WTC11 (cell line): ENCODE measurements around the gene PNMA6E. TPM values are rescaled to one million over a fixed set of nuclear protein-coding genes. Genes with fewer than 3 reads are reported as not detected.

Source experiments
- ATAC-seq: fragments of 200-7000 bp; cut with Tn5 transposase; 2 replicates; pipeline ENCODE4 v1.10.0; 2021; ENCODE audit warnings: mild to moderate bottlenecking, moderate library complexity
- CTCF ChIA-PET: fragments of 300-600 bp; sonication (Branson Sonifier 250); formaldehyde crosslinking; loops from one replicate; lab custom pipeline; 2021; ENCODE audit warnings: antibody characterized with exemption; lab: Charles Lee
- POLR2A ChIA-PET: fragments of 350-600 bp; sonication (Branson Sonifier 250); formaldehyde crosslinking; loops from one replicate; lab custom pipeline; 2021; ENCODE audit warnings: antibody characterized with exemption; lab: Charles Lee
- DNase-seq: peaks from one replicate; pipeline ENCODE4 v3.0.0; 2021; ENCODE audit warnings: low spot score
- H3K27ac Mint-ChIP-seq: 2 replicates; pipeline ENCODE4 v1.8.0; 2021; ENCODE audit warnings: mixed read lengths
- H3K27me3 Mint-ChIP-seq: 2 replicates; pipeline ENCODE4 v1.8.0; 2021; ENCODE audit warnings: low read depth, mild to moderate bottlenecking, moderate library complexity, mixed read lengths
- H3K36me3 Mint-ChIP-seq: 2 replicates; pipeline ENCODE4 v1.8.0; 2021; ENCODE audit warnings: mixed read lengths
- H3K4me1 Mint-ChIP-seq: 2 replicates; pipeline ENCODE4 v1.8.0; 2022; ENCODE audit warnings: mixed read lengths
- H3K4me3 Mint-ChIP-seq: 2 replicates; pipeline ENCODE4 v1.8.0; 2021; ENCODE audit warnings: mild to moderate bottlenecking, moderate library complexity, mixed read lengths
- H3K9me3 Mint-ChIP-seq: 2 replicates; pipeline ENCODE4 v1.8.0; 2021; ENCODE audit warnings: mixed read lengths
- AFF4 ChIP-seq: sonication (generic); formaldehyde crosslinking; IDR thresholded peaks from 2 replicates; pipeline ENCODE4 v1.8.1; 2023; ENCODE audit warnings: mild to moderate bottlenecking, missing genetic modification reagents, borderline replicate concordance
- E2F1 ChIP-seq: sonication (generic); formaldehyde crosslinking; IDR thresholded peaks from 2 replicates; pipeline ENCODE4 v1.8.0; 2022; ENCODE audit warnings: mild to moderate bottlenecking, missing genetic modification reagents
- E2F4 ChIP-seq: sonication (generic); formaldehyde crosslinking; IDR thresholded peaks from 2 replicates; pipeline ENCODE4 v1.8.1; 2022; ENCODE audit warnings: low read depth, mild to moderate bottlenecking, moderate library complexity, missing genetic modification reagents, borderline replicate concordance
- ESRRA ChIP-seq: sonication (generic); formaldehyde crosslinking; IDR thresholded peaks from 2 replicates; pipeline ENCODE4 v1.8.1; 2022; ENCODE audit warnings: mild to moderate bottlenecking, missing genetic modification reagents, borderline replicate concordance
- ETV6 ChIP-seq: sonication (generic); formaldehyde crosslinking; IDR thresholded peaks from 2 replicates; pipeline ENCODE4 v1.8.1; 2022; ENCODE audit warnings: mild to moderate bottlenecking, missing genetic modification reagents
- HMGA2 ChIP-seq: fragments of 250-450 bp; sonication (Bioruptor Pico); IDR thresholded peaks from 2 replicates; pipeline ENCODE4 v1.4.0; 2021; ENCODE audit warnings: mild to moderate bottlenecking, moderate library complexity
- MLX ChIP-seq: sonication (generic); formaldehyde crosslinking; IDR thresholded peaks from 2 replicates; pipeline ENCODE4 v1.8.1; 2023; ENCODE audit warnings: mild to moderate bottlenecking, missing genetic modification reagents, moderate library complexity
- NFE2L1 ChIP-seq: sonication (generic); formaldehyde crosslinking; IDR thresholded peaks from 2 replicates; pipeline ENCODE4 v1.8.1; 2023; ENCODE audit warnings: missing genetic modification reagents
- NR1H2 ChIP-seq: sonication (generic); formaldehyde crosslinking; IDR thresholded peaks from 2 replicates; pipeline ENCODE4 v1.9.0; 2021; ENCODE audit warnings: mild to moderate bottlenecking, moderate library complexity, missing genetic modification reagents
- NR3C1 ChIP-seq: sonication (generic); formaldehyde crosslinking; conservative IDR thresholded peaks from 2 replicates; pipeline ENCODE4 v1.8.1; 2023; ENCODE audit warnings: low read depth, mild to moderate bottlenecking, missing genetic modification reagents
- PREB ChIP-seq: sonication (generic); formaldehyde crosslinking; IDR thresholded peaks from 2 replicates; pipeline ENCODE4 v1.8.1; 2022; ENCODE audit warnings: mild to moderate bottlenecking, missing genetic modification reagents, moderate library complexity, borderline replicate concordance
- RELA ChIP-seq: sonication (generic); formaldehyde crosslinking; IDR thresholded peaks from 2 replicates; pipeline ENCODE4 v1.8.1; 2022; ENCODE audit warnings: missing genetic modification reagents, mild to moderate bottlenecking, borderline replicate concordance
- SMAD3 ChIP-seq: sonication (generic); formaldehyde crosslinking; IDR thresholded peaks from 2 replicates; pipeline ENCODE4 v1.8.0; 2022; ENCODE audit warnings: missing genetic modification reagents, mild to moderate bottlenecking, borderline replicate concordance
- SOX15 ChIP-seq: fragments of 250-450 bp; sonication (Bioruptor Pico); IDR thresholded peaks from 2 replicates; pipeline ENCODE4 v1.9.0; 2021; ENCODE audit warnings: mild to moderate bottlenecking
- TEAD4 ChIP-seq: sonication (generic); formaldehyde crosslinking; IDR thresholded peaks from 2 replicates; pipeline ENCODE4 v1.8.0; 2022; ENCODE audit warnings: mild to moderate bottlenecking, missing genetic modification reagents
- USF1 ChIP-seq: sonication (generic); formaldehyde crosslinking; IDR thresholded peaks from 2 replicates; pipeline ENCODE4 v1.8.0; 2022; ENCODE audit warnings: mild to moderate bottlenecking, missing genetic modification reagents
- ZNF138 ChIP-seq: sonication (generic); formaldehyde crosslinking; conservative IDR thresholded peaks from 2 replicates; pipeline ENCODE4 v1.8.1; 2022; ENCODE audit warnings: mild to moderate bottlenecking, moderate library complexity, missing genetic modification reagents
- ZNF232 ChIP-seq: sonication (generic); formaldehyde crosslinking; IDR thresholded peaks from 2 replicates; pipeline ENCODE4 v1.8.0; 2022; ENCODE audit warnings: mild to moderate bottlenecking, missing genetic modification reagents
- ZNF317 ChIP-seq: sonication (generic); formaldehyde crosslinking; IDR thresholded peaks from 2 replicates; pipeline ENCODE4 v1.8.1; 2023; ENCODE audit warnings: low read depth, mild to moderate bottlenecking, moderate library complexity, missing genetic modification reagents, borderline replicate concordance
- ZNF396 ChIP-seq: fragments of 250-450 bp; sonication (Bioruptor Pico); IDR thresholded peaks from 2 replicates; pipeline ENCODE4 v1.8.0; 2021; ENCODE audit warnings: mild to moderate bottlenecking, moderate library complexity, borderline replicate concordance
- ZNF512 ChIP-seq: sonication (generic); formaldehyde crosslinking; IDR thresholded peaks from 2 replicates; pipeline ENCODE4 v1.8.1; 2022; ENCODE audit warnings: missing genetic modification reagents, borderline replicate concordance
- total RNA-seq: library from RNA; stranded (reverse); gene quantifications from 3 replicates; pipeline ENCODE4 v1.2.3, GENCODE V29; 2021

The PNMA6E gene
- total RNA-seq, 1 experiment from 2014 or later = not detected

GRCh38 chrX:153371256-153371655 lies 29.9 kb downstream of the PNMA6E start (continued):
- TF ChIP-seq ZNF512 (CRISPR knock-in tag) (no peak), USF1 (no peak), ESRRA (CRISPR knock-in tag) (no peak)
- TF ChIP-seq, all 79 proteins: peak for 0

- ATAC-seq (no peak), DNase-seq (no peak)
- ChIA-PET CTCF (no interaction called here), POLR2A (no interaction called here)
- no peaks in the 10 kb centered on the region for H3K4me1 Mint-ChIP-seq
- H3K4me3 Mint-ChIP-seq = no peak overlapping the region
- no peak overlapping the region for H3K27ac Mint-ChIP-seq
- H3K9me3 Mint-ChIP-seq = peaks cover 3% of the 10 kb centered on the region; the same call in 1 of the 2 replicates
- no peak for TF ChIP-seq ZNF232 (CRISPR knock-in tag)
- TF ChIP-seq MLX (CRISPR knock-in tag) = no peak
- TF ChIP-seq TEAD4 = no peak
- TF ChIP-seq ZNF138 (CRISPR knock-in tag) = no peak
- no peak for TF ChIP-seq ETV6 (CRISPR knock-in tag)
- TF ChIP-seq SOX15 (CRISPR knock-in tag) = no peak
- no peak for TF ChIP-seq PREB (CRISPR knock-in tag)
- no peak for TF ChIP-seq HMGA2 (CRISPR knock-in tag)
- no peak for TF ChIP-seq E2F4
- TF ChIP-seq ZNF396 (CRISPR knock-in tag) = no peak
- no peak for TF ChIP-seq NR3C1 (CRISPR knock-in tag)
- no peak for TF ChIP-seq NR1H2 (CRISPR knock-in tag)
- TF ChIP-seq RELA (CRISPR knock-in tag) = no peak
- no peak for TF ChIP-seq AFF4 (CRISPR knock-in tag)
- TF ChIP-seq E2F1 (CRISPR knock-in tag) = no peak
- TF ChIP-seq NFE2L1 (CRISPR knock-in tag) = no peak
- TF ChIP-seq ZNF317 (CRISPR knock-in tag) = no peak
- TF ChIP-seq SMAD3 (CRISPR knock-in tag) = no peak
- TF ChIP-seq, all 79 proteins: peak for 0
- Mint-ChIP-seq H3K36me3 (no peaks in the 10 kb centered on the region), H3K27me3 (no peaks in the 10 kb centered on the region; the same call in 1 of the 2 replicates)
These were observed 30.7 kb downstream of the PNMA6E start for GRCh38 chrX:153370293-153371055.
